Measurements from ENCODE around the gene DNAJB8. TPM values are rescaled to one million over a fixed set of nuclear protein-coding genes. Genes with fewer than 3 reads are reported as not detected.

Gene DNAJB8
- total and polyA plus RNA-seq, 9 of the 15 experiments (the other 6 are each of a cell fraction or from before 2014, with no cell fraction given): not detected

DNA sequence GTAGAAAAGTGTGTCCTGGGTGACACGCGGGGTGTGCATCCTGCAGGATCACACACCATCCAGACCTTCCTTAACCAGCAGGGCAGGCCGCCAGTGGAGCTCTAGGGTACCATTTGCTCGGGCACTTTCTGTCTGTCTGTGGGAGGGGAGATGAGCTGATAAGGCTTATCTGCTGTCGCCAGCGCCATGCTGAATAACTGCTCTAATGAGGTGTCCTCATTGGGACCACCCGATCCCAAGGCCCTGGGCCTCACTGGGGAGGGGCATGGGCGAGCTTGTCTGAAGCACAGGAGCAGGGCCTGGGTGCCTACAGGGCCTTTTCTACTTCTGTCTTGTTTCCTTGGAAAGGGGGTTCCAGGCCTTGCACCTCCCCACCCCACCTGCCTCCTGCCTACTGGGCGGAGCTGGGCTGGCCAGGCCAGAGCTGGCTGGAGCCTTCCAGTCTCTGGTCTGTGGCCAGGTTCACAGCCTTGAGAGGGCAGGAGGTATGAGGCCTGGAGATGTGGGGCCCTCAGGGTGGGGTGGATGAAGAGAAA, 28.8 kb upstream of the DNAJB8 start (continued):
- TF ChIP-seq ZBTB7A (IDR thresholded peaks at IDR 0.05; ENCODE audit: borderline replicate concordance, control insufficient read depth, low read depth, low read length): peak; percentile 46; the same call in 1 of the 2 replicates
- no peak for TF ChIP-seq LCOR (CRISPR knock-in tag; IDR thresholded peaks at IDR 0.05)
- TF ChIP-seq, protein P1, sequence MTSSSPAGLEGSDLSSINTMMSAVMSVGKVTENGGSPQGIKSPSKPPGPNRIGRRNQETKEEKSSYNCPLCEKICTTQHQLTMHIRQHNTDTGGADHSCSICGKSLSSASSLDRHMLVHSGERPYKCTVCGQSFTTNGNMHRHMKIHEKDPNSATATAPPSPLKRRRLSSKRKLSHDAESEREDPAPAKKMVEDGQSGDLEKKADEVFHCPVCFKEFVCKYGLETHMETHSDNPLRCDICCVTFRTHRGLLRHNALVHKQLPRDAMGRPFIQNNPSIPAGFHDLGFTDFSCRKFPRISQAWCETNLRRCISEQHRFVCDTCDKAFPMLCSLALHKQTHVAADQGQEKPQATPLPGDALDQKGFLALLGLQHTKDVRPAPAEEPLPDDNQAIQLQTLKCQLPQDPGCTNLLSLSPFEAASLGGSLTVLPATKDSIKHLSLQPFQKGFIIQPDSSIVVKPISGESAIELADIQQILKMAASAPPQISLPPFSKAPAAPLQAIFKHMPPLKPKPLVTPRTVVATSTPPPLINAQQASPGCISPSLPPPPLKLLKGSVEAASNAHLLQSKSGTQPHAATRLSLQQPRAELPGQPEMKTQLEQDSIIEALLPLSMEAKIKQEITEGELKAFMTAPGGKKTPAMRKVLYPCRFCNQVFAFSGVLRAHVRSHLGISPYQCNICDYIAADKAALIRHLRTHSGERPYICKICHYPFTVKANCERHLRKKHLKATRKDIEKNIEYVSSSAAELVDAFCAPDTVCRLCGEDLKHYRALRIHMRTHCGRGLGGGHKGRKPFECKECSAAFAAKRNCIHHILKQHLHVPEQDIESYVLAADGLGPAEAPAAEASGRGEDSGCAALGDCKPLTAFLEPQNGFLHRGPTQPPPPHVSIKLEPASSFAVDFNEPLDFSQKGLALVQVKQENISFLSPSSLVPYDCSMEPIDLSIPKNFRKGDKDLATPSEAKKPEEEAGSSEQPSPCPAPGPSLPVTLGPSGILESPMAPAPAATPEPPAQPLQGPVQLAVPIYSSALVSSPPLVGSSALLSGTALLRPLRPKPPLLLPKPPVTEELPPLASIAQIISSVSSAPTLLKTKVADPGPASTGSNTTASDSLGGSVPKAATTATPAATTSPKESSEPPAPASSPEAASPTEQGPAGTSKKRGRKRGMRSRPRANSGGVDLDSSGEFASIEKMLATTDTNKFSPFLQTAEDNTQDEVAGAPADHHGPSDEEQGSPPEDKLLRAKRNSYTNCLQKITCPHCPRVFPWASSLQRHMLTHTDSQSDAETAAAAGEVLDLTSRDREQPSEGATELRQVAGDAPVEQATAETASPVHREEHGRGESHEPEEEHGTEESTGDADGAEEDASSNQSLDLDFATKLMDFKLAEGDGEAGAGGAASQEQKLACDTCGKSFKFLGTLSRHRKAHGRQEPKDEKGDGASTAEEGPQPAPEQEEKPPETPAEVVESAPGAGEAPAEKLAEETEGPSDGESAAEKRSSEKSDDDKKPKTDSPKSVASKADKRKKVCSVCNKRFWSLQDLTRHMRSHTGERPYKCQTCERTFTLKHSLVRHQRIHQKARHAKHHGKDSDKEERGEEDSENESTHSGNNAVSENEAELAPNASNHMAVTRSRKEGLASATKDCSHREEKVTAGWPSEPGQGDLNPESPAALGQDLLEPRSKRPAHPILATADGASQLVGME (CRISPR knock-in tag; IDR thresholded peaks at IDR 0.05): 0 out of 2 replicates have a peak, but pooled peaks have one; percentile 47
- no peak for TF ChIP-seq CREBBP (IDR thresholded peaks at IDR 0.05; ENCODE audit: low read depth, low read length)
- TF ChIP-seq CREM (IDR thresholded peaks at IDR 0.05; ENCODE audit: low read depth): peak; percentile 43
- TF ChIP-seq KDM2B (CRISPR knock-in tag; IDR thresholded peaks at IDR 0.05): no peak
- peak; percentile 56; the same call in 1 of the 2 replicates for TF ChIP-seq TAL1 (IDR thresholded peaks at IDR 0.05)
- TF ChIP-seq ZNF76 (CRISPR knock-in tag; IDR thresholded peaks at IDR 0.05; ENCODE audit: borderline replicate concordance): no peak
- no peak for TF ChIP-seq ZNF583 (CRISPR knock-in tag; IDR thresholded peaks at IDR 0.05)
- TF ChIP-seq, protein P2, sequence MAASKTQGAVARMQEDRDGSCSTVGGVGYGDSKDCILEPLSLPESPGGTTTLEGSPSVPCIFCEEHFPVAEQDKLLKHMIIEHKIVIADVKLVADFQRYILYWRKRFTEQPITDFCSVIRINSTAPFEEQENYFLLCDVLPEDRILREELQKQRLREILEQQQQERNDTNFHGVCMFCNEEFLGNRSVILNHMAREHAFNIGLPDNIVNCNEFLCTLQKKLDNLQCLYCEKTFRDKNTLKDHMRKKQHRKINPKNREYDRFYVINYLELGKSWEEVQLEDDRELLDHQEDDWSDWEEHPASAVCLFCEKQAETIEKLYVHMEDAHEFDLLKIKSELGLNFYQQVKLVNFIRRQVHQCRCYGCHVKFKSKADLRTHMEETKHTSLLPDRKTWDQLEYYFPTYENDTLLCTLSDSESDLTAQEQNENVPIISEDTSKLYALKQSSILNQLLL (CRISPR knock-in tag; IDR thresholded peaks at IDR 0.05; ENCODE audit: borderline replicate concordance): no peak
- TF ChIP-seq CTBP1 (IDR thresholded peaks at IDR 0.05; ENCODE audit: borderline replicate concordance): peak; percentile 38; the same call in 1 of the 2 replicates
- TF ChIP-seq, protein P3, sequence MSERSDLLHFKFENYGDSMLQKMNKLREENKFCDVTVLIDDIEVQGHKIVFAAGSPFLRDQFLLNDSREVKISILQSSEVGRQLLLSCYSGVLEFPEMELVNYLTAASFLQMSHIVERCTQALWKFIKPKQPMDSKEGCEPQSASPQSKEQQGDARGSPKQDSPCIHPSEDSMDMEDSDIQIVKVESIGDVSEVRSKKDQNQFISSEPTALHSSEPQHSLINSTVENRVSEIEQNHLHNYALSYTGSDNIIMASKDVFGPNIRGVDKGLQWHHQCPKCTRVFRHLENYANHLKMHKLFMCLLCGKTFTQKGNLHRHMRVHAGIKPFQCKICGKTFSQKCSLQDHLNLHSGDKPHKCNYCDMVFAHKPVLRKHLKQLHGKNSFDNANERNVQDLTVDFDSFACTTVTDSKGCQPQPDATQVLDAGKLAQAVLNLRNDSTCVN (CRISPR knock-in tag; IDR thresholded peaks at IDR 0.05): no peak
- TF ChIP-seq TCF7 (IDR thresholded peaks at IDR 0.05; ENCODE audit: borderline replicate concordance): no peak
- TF ChIP-seq HLTF (IDR thresholded peaks at IDR 0.05): no peak
- TF ChIP-seq, protein P4, sequence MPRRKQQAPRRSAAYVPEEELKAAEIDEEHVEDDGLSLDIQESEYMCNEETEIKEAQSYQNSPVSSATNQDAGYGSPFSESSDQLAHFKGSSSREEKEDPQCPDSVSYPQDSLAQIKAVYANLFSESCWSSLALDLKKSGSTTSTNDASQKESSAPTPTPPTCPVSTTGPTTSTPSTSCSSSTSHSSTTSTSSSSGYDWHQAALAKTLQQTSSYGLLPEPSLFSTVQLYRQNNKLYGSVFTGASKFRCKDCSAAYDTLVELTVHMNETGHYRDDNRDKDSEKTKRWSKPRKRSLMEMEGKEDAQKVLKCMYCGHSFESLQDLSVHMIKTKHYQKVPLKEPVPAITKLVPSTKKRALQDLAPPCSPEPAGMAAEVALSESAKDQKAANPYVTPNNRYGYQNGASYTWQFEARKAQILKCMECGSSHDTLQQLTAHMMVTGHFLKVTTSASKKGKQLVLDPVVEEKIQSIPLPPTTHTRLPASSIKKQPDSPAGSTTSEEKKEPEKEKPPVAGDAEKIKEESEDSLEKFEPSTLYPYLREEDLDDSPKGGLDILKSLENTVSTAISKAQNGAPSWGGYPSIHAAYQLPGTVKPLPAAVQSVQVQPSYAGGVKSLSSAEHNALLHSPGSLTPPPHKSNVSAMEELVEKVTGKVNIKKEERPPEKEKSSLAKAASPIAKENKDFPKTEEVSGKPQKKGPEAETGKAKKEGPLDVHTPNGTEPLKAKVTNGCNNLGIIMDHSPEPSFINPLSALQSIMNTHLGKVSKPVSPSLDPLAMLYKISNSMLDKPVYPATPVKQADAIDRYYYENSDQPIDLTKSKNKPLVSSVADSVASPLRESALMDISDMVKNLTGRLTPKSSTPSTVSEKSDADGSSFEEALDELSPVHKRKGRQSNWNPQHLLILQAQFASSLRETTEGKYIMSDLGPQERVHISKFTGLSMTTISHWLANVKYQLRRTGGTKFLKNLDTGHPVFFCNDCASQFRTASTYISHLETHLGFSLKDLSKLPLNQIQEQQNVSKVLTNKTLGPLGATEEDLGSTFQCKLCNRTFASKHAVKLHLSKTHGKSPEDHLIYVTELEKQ (CRISPR knock-in tag; IDR thresholded peaks at IDR 0.05): no peak
- no peak for TF ChIP-seq ZC3H8 (IDR thresholded peaks at IDR 0.05)
- TF ChIP-seq FOXK1 (CRISPR knock-in tag; IDR thresholded peaks at IDR 0.05; ENCODE audit: borderline replicate concordance): no peak
- TF ChIP-seq MCM7 (IDR thresholded peaks at IDR 0.05): no peak

All from K562 (cell line).